Lower leg skin (tissue), 4 donors: ENCODE data around the gene VPS18. TPM values are rescaled to one million over a fixed set of nuclear protein-coding genes. Genes with fewer than 3 reads are reported as not detected.

Experiments
- DNase-seq, 2 donors: peaks; one replicate each; pipeline ENCODE4 v3.0.0-alpha.2; 2019; ENCODE audit warnings: low spot score in 2 of 2
- H3K4me3 ChIP-seq: fragments of 200-600 bp; sonication (generic); 2 replicates; pipeline ENCODE4 v1.5.1; 2017; ENCODE audit warnings: mild to moderate bottlenecking, low read depth; ENCODE audit not compliant: poor library complexity, severe bottlenecking
- CTCF ChIP-seq, 3 donors: fragments of 450-650 bp; IDR thresholded peaks; one replicate each; pipeline ENCODE4 v1.5.1; 2016; ENCODE audit warnings: antibody characterized with exemption in 3 of 3, mild to moderate bottlenecking in 3 of 3, moderate library complexity in 2 of 3
- POLR2A ChIP-seq, 2 donors: fragments of 450-650 bp; IDR thresholded peaks; one replicate each; pipeline ENCODE4 v1.6.1; 2016 to 2017; ENCODE audit warnings: antibody characterized with exemption in 2 of 2, mild to moderate bottlenecking in 1 of 2, moderate library complexity in 1 of 2
- WGBS, 2 donors: methylation state at CpG; one replicate each; pipeline ENCODE4 v1.1.5; 2018; 5-methylcytosine and 5-hydroxymethylcytosine counted together
- intact Hi-C: fragments of 100-400 bp; cut with DNase I; formaldehyde crosslinking; loops from one replicate; pipeline ENCODE4 v1.15.0; 2023; ENCODE audit warnings: low total_unique reads
- total RNA-seq, 4 donors: library from RNA; depleted of rRNA; stranded (reverse); fragments of >200 nt; gene quantifications; one replicate each; pipeline ENCODE4 v1.1.0, GENCODE V29; 2016

VPS18 gene
- total RNA-seq, 4 donors from 2014 or later: 15.4 to 29.9 (median 25.7) TPM

- intact Hi-C loops: no loop called here
These were observed 17.4 kb downstream of the VPS18 start for GRCh38 chr15:40911693-40912092.

GRCh38 chr15:40912478-40912877 is 18.2 kb downstream of the VPS18 start:
- intact Hi-C loops: no loop called here
- no peak for TF ChIP-seq POLR2A (IDR thresholded peaks at IDR 0.05)
- TF ChIP-seq CTCF (IDR thresholded peaks at IDR 0.05): no peak
- no peak overlapping the region for H3K4me3 ChIP-seq
- WGBS, 2 donors: 74 to 79% methylated on average over 6 of the region's 6 CpGs
- DNase-seq: no peak

More at GRCh38 chr15:40911693-40912092, 17.4 kb downstream of the VPS18 start:
- no peak overlapping the region for H3K4me3 ChIP-seq
- WGBS, 2 donors: 90 to 94% methylated on average over 2 of the region's 2 CpGs
- DNase-seq: no peak
- TF ChIP-seq POLR2A (IDR thresholded peaks at IDR 0.05): no peak
- TF ChIP-seq CTCF (IDR thresholded peaks at IDR 0.05): no peak

- 94 to 97% methylated on average over 12 of the region's 12 CpGs for WGBS, 2 donors
- H3K4me3 ChIP-seq: no peak overlapping the region
- no peak for DNase-seq
- TF ChIP-seq POLR2A (IDR thresholded peaks at IDR 0.05): no peak
- TF ChIP-seq CTCF (IDR thresholded peaks at IDR 0.05): no peak
- intact Hi-C loops: no loop called here
These were observed 19.8 kb downstream of the VPS18 start for GRCh38 chr15:40914013-40914412.

DNA sequence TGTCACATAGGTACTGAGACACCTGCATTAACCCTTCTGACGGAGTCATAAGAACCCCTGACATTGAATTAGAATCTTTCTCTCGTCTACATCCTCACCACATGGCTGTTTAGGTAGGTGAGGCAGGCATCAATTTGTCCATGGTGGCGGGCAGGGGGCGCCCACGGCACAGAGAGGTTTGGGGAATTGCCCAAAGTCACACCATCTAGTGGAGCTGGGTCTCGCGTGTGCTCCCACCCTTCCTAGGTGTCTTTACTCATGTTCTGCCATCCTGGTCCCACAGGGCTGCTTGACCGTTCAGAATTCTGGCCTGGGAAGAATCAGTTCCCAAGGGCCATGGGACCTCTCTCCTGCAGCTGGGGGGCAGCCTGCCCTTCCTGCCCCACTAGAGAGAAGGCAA is 20.2 kb downstream of the VPS18 start:
- TF ChIP-seq POLR2A (IDR thresholded peaks at IDR 0.05) (no peak), CTCF (IDR thresholded peaks at IDR 0.05) (no peak)
- H3K4me3 ChIP-seq: no peak overlapping the region
- 84 to 93% methylated on average over 8 of the region's 8 CpGs for WGBS, 2 donors
- intact Hi-C loops: no loop called here
- no peak for DNase-seq

DNA sequence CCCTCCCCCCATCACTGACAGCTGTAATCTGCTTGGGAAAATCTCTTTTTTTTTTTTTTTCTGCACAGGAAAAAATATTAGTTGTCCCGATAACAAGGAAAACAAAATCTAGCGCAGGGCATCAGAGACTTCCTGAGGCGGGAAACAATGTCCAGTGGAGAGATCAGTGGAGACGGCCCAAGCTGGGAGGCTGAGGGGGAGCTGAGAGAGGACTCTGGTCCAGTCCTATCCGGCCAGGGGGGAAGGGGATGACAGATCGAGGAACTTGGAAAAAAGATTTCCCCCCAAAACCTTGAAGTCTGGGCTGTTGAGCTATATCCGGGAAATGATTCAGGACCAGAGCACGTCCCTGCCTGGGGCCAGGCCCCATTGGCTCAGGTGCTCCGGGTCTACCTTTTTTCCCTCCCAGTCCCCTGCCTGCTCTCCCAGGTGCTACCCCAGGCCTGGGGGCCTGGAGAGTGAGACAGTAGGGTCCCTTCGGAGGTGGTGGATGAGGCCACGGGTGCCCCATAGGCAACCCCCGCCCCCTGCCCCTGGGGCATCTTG is 20.9 kb downstream of the VPS18 start:
- TF ChIP-seq CTCF (IDR thresholded peaks at IDR 0.05) (no peak), POLR2A (IDR thresholded peaks at IDR 0.05) (no peak)
- intact Hi-C loops: no loop called here
- no peak for DNase-seq
- H3K4me3 ChIP-seq: no peak overlapping the region
- WGBS, 2 donors: 87 to 89% methylated on average over 12 of the region's 12 CpGs

DNA sequence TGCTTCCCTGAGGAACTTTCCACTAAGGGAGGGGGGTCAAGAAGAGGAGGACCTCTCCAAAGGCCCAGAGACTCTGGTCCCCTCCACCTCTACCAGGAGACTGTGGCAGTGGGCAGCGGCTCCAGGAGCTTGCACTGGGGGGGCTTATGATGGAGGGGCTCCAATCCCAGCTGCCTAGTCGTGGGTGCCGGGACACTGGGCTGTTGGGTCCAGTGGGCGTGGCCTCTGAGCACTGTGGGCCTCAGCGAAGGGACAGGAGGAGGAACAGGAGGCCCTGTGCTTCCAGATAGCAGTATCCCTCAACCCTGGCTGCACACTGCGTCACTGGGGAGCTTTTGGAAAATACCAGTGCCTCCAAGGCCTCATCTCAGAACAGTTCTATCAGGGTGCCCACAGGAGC is 21.4 kb downstream of the VPS18 start:
- intact Hi-C loops: no loop called here
- TF ChIP-seq CTCF (IDR thresholded peaks at IDR 0.05) (no peak), POLR2A (IDR thresholded peaks at IDR 0.05) (no peak)
- H3K4me3 ChIP-seq: no peak overlapping the region
- no peak for DNase-seq
- 70 to 100% methylated on average over 1 to 6 of the region's 6 CpGs for WGBS, 2 donors
